A172 (cell line): ENCODE measurements around the gene DNAH6. TPM values are rescaled to one million over a fixed set of nuclear protein-coding genes. Genes with fewer than 3 reads are reported as not detected.

ENCODE experiments used
- DNase-seq: peaks from one replicate; pipeline ENCODE4 v3.0.0-alpha.2; 2015; ENCODE audit warnings: low spot score
- total RNA-seq: library from RNA; depleted of rRNA; stranded (reverse); fragments of >200 nt; shearing (Covaris generic); gene quantifications from 2 replicates; pipeline ENCODE4 v1.2.3, GENCODE V29; 2014

The DNAH6 gene
- total RNA-seq, 1 experiment from 2014 or later = 0.02 TPM

DNA sequence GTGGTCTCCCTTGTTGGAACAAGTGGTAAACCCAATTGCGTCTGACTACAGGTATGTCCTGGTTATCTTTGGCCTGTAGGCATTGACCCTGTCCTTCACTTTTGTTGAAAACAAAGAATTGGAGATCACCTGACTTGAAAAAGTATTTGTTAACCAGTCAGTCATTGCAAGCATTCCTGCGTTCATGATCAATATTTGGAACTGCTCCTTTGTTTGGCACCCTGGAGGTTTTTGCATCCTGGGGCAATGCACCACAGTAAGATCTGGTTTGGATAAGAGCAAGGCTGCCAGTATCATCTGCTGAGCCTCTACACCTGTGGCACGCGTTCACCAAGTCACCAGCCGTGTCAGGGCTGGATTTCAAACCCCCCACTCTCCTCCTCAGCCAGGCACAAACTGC lies 115.7 kb downstream of the DNAH6 start:
- no peak for DNase-seq

DNA sequence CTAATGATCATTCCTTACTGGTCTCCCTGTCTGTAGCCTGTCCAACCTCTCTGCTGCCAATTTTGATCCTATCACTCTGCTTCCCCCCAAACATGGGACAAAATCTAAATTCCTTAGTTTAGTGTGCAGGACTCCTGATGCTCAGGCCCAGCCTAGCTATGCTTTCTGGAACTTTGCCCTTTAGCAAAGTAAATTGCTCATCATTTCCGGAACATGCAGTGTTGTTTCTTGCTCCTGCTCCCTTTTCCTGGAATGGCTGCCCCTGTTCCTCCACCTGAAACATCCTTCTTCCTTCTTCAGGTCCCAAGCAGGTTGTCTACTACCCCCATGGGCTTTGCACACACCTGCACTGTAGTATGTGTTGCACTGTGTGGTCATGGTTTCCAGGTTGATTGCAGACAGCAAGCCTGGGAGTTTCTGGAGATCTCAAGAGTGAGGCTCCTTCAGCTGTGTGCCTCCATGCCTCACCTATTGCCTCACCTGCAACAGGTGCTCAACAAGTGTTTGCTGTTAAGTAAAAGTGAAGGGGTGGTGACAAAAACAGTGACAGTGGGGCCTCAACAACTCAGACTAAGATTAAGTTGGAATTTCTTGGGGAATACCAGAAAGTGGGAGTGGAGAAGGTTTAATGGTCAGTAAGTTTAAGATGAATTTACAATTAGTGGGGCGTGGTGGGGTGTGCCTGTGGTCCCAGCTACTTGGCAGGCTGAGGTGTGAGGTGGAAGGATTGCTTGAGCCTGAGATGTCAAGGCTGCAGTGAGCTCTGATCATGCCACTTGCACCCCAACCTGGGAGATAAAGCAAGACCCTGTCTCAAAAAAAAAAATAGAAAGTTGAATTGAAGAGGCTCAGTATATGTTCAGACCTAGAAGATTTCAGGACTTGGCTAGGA lies 120.0 kb downstream of the DNAH6 start:
- no peak for DNase-seq

DNA sequence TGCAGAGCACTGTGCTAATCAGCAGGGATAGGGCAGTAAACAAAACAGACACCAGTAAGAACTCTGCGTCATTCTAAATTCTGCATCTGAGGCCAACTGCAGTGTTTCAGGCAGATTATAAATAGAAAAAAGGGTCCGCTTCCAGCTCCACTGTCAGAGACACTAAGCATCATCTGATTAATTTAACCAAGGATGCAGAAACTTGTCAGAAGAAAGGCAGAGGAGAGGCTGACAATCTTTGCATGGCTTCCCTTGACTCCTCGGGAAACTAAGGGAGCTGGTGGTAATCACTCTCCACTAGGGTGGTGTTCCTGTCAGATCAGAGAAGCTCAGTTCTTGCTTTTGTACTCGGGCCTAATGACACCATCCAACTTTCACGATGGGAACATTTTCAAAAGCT lies 123.5 kb downstream of the DNAH6 start:
- DNase-seq = no peak

DNA sequence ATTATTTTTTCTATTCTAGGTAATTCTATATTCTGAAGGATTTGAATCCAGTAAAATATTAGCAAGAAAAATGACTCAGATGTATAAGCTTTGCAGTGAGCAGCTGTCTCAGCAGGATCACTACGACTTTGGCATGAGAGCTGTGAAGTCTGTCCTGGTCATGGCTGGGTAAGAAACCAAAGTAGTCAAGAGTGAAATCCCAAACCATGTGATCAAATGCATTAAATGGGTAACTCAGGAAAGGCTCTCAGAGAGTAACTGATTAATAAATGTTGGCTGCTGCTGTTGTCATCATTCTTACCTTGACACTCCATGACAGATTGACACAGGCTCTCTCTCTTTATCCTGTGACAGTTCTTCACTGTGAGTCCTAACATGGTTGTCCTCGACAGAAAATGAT lies 124.1 kb downstream of the DNAH6 start:
- DNase-seq = no peak

DNA sequence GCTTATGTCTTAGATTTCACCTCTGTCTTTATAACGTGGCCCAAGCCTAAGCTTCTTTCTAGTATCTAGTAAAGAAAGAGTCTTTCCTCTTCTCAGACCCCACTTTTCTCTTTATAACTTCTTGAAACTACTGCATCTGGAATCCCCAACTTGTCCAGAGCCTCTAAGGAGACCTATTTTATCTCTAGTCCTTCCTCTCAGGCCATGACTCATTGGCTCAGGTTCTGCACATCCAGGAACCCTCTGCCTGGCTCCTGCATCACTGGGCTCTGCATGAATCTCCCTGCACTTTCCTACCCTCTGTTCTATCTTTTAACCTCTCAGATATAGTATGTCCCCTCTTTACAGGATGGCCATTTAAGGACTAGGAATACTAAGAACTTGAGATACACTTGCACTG lies 124.7 kb downstream of the DNAH6 start:
- DNase-seq = no peak

DNA sequence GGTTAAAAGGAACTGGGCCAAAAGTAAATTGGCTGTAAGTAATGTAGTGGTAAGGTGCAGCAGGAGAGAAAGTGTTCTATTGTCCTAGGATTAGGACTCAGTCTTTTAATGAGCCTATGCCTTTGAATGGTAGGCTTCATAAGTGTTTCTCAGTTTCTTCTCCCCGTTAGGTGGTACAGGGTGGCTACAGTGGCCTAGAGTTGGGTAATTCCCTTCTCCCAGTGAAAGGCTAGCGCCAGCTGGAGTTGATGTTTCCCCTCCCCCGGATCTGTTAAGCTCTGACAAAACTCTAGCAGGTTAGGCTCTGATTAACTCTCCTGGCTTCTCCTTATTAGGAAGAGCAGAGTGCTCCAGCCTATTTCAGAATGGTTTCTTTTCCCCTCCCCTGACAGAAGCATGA lies 127.7 kb downstream of the DNAH6 start:
- no peak for DNase-seq

DNA sequence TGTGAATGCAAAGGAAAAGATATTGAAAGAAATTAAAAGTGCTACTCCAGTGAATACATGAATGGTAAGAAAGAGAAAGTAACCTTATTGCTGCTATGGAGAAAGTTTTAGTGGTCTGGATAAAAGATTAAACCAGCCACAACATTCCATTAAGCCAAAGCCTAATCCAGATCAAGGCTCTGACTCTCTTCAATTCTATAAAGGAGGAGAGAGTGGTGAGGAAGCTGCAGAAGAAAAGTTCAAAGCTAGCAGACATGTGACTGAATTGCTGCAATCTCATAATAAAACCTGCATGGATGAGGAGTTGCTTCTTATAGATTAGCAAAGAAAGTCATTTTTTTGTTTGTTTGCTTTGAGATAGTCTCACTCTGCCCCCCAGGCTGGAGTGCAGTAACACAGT lies 130.2 kb downstream of the DNAH6 start:
- no peak for DNase-seq

DNA sequence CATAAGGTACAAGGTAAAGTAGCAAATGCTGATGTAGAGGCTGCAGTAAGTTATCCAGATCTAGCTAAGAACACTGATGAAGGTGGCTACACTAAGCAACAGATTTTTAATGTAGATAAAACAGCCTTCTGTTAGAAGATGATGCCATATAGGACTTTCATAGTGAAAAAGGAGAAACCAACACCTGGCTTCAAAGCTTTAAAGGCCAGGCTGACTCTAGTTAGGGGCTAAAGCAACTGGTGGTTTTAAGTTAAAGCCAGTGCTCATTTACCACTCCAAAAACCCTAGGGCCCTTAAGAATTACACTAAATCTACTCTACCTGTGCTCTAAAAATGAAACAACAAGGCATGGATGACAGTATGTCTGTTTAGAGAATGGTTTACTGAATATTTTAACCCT lies 131.0 kb downstream of the DNAH6 start:
- DNase-seq = no peak

DNA sequence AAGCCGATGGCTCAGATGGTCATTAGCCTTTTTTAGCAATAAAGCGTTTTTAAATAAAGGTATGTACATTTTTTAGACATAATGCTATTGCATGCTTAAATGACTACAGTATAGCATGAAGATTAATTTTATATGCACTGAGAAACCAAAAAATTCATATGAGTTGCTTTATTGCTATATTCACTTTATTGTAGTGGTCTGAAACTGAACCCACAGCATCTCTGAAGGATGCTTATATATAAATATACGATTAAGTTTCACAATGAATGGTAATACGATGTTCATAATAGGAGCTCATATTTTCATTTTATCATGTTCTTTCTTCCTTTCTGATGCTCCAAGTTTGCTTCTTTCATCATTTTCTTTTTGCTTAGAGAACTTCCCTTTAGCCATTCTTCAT lies 132.8 kb downstream of the DNAH6 start:
- no peak for DNase-seq

DNA sequence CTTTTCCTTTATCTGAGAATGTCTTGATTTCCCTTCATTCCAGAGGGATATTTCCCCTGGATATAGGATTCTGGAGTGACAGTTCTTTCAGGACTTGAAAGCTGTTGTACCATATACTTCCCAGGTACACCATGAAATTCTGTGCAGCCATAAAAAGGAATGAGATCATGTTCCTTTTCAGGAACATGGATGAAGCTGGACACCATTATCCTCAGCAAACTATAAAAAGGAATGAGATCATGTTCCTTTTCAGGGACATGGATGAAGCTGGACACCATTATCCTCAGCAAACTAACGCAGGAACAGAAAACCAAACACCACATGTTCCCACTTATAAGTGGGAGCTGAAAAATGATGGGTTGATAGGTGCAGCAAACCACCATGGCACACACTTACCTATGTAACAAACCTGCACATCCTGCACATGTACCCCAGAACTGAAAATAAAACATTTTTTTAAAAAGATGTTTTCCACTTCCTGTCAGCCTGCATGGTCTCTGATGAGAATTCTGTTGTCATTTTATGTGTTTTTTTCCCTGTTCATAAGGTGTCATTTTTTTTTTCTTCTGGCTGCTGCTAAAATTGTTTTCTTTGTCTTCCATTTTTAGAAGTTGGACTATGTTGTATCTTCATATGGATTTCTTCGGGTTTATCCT lies 133.3 kb downstream of the DNAH6 start:
- no peak for DNase-seq

DNA sequence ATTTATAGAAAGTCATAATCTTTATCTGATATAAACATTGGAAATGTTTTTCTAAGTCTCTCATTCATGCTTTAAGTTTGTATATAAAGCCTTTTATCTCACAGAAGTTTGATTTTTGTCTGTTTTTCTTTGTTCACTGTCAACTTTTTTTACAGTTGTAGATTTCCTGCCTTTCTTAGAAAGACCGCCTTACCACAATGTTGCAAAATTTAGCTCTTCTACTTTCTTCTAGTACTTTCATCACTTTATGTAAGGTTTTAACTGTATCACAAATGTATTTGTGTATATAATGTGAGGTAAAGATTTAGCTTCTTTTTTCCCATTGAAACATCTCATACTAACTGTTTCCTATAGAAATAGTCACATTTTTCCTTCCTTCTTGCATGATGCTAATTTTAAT lies 136.1 kb downstream of the DNAH6 start:
- DNase-seq = no peak

DNA sequence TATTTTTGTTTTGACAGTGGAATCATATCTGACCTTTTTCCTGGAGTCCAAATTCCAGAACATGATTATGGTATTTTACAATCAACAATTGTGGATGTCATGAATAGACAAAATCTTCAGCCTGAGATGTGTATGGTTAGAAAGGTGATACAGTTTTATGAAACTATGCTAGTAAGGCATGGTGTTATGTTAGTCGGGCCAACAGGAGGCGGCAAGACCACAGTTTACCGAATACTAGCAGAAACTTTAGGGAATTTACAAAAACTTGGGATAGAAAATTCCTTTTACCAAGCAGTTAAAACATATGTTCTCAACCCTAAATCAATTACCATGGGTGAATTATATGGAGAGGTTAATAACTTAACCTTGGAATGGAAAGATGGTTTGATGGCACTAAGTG lies 137.0 kb downstream of the DNAH6 start:
- DNase-seq = no peak

DNA sequence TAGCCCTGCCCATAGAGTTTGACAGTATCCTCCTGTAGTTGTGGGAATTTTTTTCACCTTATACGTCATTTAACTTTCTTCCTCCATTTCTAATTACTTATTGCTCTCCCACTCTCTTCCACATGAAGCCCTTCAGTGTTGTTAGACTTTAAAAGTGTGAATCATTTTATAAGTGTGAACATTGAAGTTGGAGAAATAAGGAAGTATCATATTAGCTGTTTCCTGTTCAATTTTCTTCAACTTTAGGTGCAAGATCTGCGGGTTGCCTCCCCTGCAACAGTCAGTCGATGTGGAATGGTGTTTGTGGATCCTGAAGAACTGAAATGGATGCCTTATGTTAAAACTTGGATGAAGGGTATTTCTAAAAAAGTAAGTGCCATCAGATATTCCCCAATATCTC lies 138.1 kb downstream of the DNAH6 start:
- DNase-seq = no peak

DNA sequence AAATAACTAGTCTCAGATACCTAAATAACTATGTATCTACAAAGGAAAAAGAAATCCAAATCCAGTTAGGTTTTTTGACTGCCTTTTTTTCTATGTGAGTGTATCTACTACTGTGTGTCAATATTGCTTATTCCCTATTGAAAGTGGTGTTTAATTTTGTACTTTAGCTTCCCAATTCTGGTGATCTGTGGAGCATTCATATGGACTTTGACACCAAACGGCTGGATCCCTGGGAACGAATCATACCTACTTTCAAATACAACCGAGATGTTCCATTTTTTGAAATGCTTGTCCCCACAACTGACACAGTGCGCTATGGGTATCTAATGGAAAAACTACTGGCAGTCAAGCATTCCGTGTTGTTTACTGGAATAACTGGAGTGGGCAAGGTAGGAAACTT lies 152.8 kb downstream of the DNAH6 start:
- DNase-seq = no peak

DNA sequence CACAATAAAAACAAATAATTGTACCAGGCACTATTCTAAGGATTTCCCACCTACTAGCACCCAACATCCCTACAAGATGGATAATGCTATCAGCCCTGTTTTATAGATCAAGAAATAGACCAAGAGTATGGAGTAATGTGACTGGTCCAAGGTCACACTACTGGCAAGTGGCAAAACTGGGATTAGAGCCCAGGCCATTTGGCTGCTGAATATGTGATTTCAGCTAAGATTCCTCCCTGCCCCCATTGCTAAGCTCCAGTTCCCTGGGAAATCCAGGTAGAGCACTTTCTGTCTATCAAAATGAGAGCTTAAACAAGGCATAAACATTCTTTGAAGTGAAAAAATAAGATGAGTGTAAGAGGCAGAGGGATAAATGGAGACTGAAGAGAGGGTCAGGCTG lies 157.8 kb downstream of the DNAH6 start:
- DNase-seq = no peak

DNA sequence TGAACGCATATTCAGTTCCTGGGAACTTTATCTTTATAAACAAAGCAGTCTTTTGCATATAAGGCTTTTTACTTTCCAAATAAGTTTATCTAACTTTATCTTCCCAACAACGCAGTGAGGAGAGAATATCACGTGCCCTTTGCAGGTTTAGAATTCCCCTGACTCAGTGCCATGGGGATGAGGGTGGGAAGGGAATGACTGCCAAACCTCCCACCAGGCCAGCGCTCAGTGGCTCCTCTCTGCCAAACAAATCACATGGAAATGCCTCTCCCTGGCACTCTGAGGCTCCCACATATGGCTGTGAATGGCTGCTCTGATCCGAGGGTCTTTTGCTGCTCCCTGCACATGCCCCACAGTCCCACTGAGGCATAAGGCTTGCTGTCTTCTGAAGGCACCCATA lies 158.3 kb downstream of the DNAH6 start:
- DNase-seq = no peak

DNA sequence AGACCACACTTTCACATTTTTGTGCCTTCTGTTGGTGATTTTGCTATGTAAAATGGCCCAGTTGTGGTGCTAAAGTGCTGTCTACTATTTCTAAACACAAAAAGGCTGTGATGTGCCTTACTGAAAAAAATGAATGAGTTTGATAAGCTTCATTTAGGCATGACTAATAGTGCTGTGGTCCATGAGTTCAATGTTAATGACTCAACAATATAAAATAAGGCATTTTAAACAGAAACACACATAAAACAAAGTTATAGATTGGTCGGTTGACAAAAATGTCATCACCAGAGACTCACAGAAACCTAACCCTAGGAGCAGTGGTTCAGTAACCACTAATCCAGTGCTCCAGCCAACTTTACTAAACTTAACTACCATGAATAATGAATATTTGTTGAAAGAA lies 160.0 kb downstream of the DNAH6 start:
- peak; percentile 31 for DNase-seq

DNA sequence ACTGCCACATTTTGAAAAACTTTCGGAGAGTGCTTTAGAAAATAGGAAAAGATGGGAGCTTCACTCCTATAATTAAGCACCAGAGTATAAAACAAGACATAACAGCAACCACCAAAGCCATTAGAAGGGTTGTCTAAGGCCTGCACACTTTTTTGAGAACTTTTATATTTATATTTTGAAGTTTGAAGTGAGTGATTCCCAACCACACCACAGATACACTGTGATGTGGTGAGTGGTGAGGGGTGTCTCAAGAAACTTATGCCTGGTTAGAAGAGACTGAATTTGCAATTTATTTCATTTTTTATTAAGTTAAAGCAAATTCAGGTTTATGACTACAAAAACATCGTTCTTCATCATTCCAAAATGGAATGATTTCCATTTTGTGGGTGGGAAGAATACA lies 161.9 kb downstream of the DNAH6 start:
- no peak for DNase-seq

DNA sequence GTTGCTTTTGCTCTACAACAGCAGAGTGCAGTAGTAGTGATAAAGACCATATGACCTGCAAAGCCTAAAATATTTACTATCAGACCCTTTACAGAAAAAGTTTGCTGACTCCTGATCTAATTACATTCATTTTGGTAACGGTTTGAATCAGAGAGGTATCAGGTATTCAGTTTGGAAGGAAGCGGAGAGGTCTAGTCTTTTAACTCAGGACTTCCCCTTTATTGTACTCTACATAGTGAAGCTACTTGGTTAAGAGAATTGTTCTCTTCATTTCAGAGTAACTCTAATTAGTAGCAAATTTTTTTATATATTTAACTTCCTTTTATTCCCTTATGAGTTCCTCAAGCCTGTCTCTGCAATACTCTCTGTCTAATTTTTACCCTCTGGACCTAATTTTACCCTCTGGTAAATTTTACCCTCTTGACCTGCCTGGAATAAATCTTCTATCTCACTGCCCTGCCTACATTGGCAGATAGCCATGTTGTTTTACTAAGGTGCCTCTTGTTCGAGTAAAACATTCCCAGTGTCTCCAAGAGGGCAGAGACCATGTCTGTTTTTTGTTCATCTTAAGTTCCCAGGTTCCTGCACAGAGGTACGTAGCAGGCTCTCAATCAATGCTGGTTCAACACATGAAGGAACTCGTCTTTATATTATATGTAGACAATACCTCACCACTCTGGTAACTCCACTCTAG lies 170.6 kb downstream of the DNAH6 start:
- DNase-seq = no peak

DNA sequence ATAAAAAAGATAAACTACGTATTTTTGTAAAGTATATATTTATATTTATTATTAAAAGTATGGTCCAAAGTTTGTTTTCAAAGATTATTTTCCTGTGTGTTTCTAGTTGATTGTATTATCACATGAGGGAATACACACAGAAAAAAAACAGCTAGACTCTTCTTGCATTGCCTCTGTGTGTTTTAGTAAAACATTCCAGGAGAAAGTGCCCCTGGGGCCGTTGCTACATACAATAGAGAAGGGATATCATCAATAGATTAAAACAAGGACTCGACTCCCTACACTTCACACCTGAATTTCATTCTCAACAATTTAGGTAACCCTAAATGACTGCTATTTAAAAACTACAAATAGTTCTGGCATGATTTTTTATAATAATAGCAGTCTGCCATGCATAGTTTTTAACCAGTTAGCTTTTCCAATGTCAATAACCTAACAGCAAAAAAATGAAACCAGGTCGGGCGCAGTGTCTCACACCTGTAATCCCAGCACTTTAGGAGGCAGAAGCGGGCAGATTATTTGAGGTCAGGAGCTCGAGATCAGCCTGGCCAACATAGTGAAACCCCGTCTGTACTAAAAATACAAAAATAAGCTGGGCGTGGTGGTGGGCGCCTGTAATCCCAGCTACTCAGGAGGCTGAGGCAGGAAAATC lies 171.3 kb downstream of the DNAH6 start:
- no peak for DNase-seq

DNA sequence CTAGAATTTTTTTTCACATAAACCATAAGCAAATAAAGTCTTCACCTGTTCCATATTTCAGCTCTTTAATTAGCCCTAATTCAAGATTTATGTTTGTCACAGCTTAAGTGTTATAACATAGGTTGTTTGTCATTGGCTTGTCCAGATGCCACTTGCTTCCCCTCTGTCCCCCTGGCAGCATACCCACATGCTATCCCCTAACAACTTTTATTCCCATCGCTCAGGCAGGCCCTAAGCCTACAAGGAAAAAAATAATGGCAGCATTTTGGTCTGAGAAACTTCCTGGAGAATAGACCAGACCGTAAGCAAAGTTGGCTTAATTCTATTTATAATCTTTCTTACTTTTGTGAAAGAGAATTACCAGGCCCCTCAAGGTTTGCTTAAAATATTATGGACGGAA lies 173.9 kb downstream of the DNAH6 start:
- no peak for DNase-seq

DNA sequence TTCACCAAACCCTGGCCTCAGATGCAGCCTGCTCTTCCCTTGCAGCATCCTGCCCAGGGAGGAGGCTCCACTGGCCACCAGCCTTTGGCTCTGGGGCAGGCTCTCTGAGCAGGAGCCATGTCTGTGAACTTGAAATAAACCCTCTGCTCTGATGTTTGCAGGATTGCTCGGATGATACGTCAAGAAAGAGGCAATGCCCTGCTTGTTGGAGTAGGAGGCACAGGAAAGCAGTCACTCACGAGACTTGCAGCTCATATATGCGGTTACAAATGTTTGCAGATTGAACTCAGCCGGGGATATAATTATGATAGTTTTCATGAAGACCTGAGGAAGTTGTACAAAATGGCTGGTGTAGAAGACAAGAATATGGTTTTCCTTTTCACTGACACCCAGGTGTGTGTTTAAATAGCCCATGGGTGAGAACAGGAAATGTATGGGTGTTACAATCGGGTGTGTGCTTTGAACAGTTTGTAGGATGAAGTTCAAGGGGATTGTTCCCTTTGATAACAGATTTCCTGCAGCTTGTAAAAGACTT lies 177.9 kb downstream of the DNAH6 start:
- DNase-seq = no peak
